Brain microvascular endothelial cell (primary cell): ENCODE results near the gene PMP22.

ENCODE experiments used
- DNase-seq: peaks from one replicate; pipeline ENCODE4 v3.0.0-alpha.2; 2020
- H3K27ac ChIP-seq: fragments of 250-450 bp; sonication (Bioruptor Pico); 2 replicates; pipeline ENCODE4 v1.5.1; 2020; ENCODE audit warnings: mild to moderate bottlenecking, moderate library complexity
- H3K27me3 ChIP-seq: fragments of 250-450 bp; sonication (Bioruptor Pico); replicated peaks from 2 replicates; pipeline ENCODE4 v1.5.1; 2020; ENCODE audit warnings: mild to moderate bottlenecking
- H3K36me3 ChIP-seq: fragments of 250-450 bp; sonication (Bioruptor Pico); replicated peaks from 2 replicates; pipeline ENCODE4 v1.5.1; 2020; ENCODE audit warnings: mild to moderate bottlenecking
- H3K4me3 ChIP-seq: 2 replicates; pipeline ENCODE4 v1.5.1; 2011; ENCODE audit warnings: low read depth, mild to moderate bottlenecking, control low read depth, low read length, moderate library complexity
- in situ Hi-C: cut with HindIII; loops from 2 replicates; pipeline ENCODE4 v1.10.0; 2017; ENCODE audit warnings: low sequenced_read_pairs, low pct_ligation_motif_present
- TF ChIP-seq, protein P1 (sequence below): IDR thresholded peaks from 2 replicates; pipeline ENCODE4 v1.5.1; 2011; ENCODE audit warnings: low read depth, mild to moderate bottlenecking, moderate library complexity, low read length, control low read depth, inconsistent platforms; ENCODE audit errors: missing control alignments

Gene PMP22

DNA sequence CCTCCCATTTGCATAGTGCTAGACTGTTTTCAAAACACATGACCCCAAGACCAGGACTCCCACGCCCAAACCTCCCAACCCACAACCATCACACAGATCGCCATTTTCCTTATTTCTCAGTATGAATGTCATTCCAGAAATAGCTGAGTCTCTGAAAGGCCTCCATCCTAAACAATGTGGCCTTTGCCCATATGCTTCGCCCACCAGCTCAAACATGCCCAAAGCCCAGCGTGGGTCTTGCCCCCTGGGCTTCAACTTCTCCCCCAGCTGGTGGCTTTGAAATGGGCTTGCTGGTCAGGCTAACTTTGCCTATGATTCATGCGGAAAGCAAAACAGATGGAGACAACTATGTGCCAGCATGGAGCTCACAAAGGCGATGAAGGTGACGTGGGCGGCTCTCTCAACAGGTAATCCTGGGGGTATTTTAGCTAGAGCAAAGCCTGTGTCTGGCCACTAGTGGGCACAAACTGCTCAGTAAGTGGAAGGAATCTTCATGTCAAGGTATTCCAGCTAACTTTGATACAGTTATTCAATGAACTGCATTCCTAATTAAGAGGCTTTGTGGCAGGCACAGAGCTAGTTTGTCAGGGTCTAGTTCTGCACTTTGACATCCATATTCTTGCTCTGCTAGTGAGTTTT, 17.1 kb downstream of the PMP22 start:
- no peak for DNase-seq
- Histone ChIP-seq H3K4me3 (no peak overlapping the region), H3K27me3 (no peaks in the 10 kb centered on the region), H3K36me3 (peaks cover 4% of the 10 kb centered on the region), H3K27ac (no peak overlapping the region)
- in situ Hi-C loops, result no loop called here
- TF ChIP-seq, protein P1, sequence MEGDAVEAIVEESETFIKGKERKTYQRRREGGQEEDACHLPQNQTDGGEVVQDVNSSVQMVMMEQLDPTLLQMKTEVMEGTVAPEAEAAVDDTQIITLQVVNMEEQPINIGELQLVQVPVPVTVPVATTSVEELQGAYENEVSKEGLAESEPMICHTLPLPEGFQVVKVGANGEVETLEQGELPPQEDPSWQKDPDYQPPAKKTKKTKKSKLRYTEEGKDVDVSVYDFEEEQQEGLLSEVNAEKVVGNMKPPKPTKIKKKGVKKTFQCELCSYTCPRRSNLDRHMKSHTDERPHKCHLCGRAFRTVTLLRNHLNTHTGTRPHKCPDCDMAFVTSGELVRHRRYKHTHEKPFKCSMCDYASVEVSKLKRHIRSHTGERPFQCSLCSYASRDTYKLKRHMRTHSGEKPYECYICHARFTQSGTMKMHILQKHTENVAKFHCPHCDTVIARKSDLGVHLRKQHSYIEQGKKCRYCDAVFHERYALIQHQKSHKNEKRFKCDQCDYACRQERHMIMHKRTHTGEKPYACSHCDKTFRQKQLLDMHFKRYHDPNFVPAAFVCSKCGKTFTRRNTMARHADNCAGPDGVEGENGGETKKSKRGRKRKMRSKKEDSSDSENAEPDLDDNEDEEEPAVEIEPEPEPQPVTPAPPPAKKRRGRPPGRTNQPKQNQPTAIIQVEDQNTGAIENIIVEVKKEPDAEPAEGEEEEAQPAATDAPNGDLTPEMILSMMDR, result peak; percentile 77

DNA sequence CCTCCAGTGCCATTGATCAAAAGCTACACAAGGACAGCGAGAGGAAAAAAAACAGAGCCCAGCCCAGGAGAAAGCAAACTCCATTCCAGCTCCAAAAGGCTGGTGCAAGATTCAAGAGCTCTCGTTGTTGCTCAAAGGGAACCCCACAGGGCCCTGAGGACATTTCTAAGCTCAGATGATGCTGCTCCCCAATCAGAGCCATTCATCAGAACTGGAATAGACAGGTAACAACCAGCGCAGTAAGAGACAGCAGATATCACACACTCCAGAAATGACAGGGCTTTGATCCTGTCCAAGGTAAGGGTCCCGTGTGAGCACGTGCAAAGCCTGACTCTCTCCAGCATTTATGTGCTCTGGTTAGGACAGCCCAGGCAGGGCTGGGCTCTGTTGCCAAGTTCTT, 20.1 kb downstream of the PMP22 start:
- H3K27me3 ChIP-seq, result no peaks in the 10 kb centered on the region
- in situ Hi-C loops, result no loop called here
- H3K4me3 ChIP-seq, result no peak overlapping the region
- no peak overlapping the region for H3K27ac ChIP-seq
- no peak for DNase-seq
- H3K36me3 ChIP-seq, result no peaks in the 10 kb centered on the region
- TF ChIP-seq, protein P1, result no peak

DNA sequence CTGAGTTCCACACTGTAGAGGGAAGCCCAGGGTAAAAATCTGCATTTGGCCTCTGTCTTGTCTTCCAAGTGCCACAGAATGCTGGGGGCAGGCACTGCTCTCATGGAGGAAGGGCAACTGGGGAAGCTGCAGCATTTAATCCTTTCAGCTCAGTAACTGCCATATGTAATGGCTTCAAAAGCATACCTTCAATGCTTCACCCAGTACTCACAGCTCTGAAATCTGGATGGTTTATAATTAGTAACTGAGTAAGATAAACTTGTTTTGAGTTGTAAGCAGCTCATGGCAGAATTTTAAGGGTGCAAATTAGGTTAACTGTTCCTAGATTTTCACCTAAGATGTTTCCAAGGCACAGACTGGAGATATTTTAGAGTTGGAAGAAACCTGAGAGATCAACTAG, 24.5 kb downstream of the PMP22 start:
- TF ChIP-seq, protein P1, result no peak
- in situ Hi-C loops, result no loop called here
- Histone ChIP-seq H3K27ac (no peak overlapping the region), H3K4me3 (no peak overlapping the region), H3K36me3 (peaks cover 5% of the 10 kb centered on the region), H3K27me3 (no peaks in the 10 kb centered on the region)
- peak; percentile 15 for DNase-seq

DNA sequence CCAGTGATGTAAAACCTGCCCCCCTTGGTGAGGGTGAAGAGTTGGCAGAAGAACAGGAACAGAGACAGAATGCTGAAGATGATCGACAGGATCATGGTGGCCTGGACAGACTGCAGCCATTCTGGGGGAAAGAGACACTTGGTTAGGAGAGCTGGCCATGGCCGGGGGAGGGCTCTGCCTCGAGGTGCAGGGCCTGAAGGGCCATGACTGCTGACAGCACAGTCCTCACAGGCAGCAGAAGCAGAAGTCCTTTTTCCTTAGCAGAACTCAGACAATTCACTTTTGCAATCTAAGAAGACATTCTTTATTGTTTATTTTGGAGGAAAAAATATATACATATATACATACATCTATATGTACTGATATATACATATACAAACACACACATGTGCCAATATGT, 25.6 kb downstream of the PMP22 start:
- Histone ChIP-seq H3K4me3 (no peak overlapping the region), H3K36me3 (peaks cover 5% of the 10 kb centered on the region), H3K27ac (no peak overlapping the region), H3K27me3 (no peaks in the 10 kb centered on the region)
- DNase-seq, result no peak
- in situ Hi-C loops, result no loop called here
- TF ChIP-seq, protein P1, result no peak

DNA sequence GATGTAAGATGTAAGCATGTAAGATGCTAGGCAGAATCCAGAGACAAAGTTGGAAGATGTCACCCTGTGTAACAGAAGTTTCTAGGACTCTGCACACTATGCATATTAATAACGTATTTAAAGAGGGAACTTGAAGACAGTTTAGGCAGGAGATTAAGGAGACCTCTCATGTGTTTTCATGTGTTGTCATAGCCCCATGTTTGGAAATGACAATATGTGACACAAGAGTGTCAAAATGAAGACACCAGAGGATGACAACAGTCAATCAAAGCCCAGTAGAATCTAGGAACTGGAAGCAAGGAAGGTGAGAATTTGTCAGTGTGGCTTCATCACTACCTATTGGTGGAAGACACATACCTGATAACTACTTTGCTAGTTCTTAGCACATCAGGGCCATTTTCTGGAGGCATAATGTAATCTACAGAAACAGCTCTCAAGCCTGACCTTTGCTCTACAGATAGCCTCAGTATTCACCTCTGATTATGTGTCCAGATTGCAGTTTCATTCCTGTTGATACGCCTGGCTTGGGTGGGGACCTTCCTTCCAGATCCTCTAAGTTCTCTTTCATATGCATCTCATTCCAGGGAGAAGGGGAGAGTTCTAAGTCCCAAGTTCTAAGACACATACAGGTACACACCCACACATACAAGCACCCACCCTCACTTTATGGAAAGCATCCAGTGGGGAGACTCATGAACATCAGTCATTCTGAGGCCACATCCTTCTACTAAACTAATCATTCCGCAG, 26.3 kb downstream of the PMP22 start:
- Histone ChIP-seq H3K27ac (no peak overlapping the region), H3K4me3 (no peak overlapping the region), H3K36me3 (peaks cover 5% of the 10 kb centered on the region), H3K27me3 (no peaks in the 10 kb centered on the region)
- DNase-seq, result no peak
- TF ChIP-seq, protein P1, result no peak
- in situ Hi-C loops, result no loop called here
